ENCODE measurements around the gene CCDC27. TPM values are rescaled to one million over a fixed set of nuclear protein-coding genes. Genes with fewer than 3 reads are reported as not detected.

The CCDC27 gene
- total and polyA plus RNA-seq, 7 donors = not detected

DNA sequence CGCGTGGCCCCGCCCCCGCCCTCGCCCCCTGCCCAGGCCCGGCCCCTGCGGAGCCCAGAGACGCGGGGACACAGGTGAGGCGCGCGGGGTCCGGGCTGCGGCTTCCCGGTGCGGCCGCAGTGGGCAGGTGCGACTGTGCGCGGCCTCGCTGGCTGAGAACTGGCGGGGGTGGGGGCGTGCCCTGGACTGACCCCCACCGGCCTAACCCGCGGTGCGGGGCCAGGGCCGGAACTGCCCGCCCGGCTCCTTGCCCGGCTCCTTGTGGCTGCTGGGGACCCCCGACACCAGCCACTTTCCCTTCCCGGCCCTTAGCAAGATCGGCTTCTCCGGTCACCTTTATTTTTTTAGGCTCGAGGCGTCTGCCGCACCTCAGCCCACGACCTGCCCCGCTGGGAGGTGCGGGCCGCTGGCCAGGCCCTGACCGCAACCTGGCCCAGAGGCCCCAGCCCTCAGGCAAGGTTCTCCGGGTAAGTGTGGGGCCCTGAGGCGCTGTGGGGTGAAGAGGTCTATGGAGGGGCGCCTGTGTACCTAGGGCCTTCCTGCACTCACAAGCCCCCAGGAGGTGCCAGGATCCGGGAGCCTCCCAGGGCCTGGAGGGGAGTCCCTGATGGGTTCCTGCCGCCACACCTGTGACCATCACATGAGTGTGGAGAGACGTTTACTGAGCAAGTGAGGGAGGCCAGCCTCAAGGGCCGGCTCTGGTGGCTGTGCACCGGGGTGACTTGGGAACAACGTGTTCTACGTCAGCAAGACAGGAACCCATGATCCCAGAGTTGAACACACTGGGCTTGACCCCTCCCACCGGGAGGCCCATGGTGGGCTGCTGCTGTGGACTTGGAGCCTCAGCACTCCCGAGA, 20.7 kb downstream of the CCDC27 start, which contains the start of gene SMIM1:
TSS of gene SMIM1 (plus strand) at position 35 of the 857 bp plus-strand sequence. CDS start 2,625 bp downstream, outside the sequence.
- Histone ChIP-seq H3K9me3 (no peaks in the 10 kb centered on the region), H3K36me3 (no peaks in the 10 kb centered on the region), H3K4me1 (peaks cover 0 to 39% (median 32%) of the 10 kb centered on the region in 4 donors), H3K4me3 (peak within 1 kb of the TSS; percentile 47 to 86 (median 68)), H3K27ac (peak within 1 kb of the TSS; percentile 68 to 89 (median 84)), H3K27me3 (no peaks in the 10 kb centered on the region)
- DNase-seq = peak; percentile 74
- TF ChIP-seq POLR2AphosphoS5 (IDR thresholded peaks at IDR 0.05) = peak in 1 of 4 donors; percentile 30
- no peak for TF ChIP-seq POLR2A (IDR thresholded peaks at IDR 0.05)
- 5 to 13% methylated on average over 55 of the region's 55 CpGs for WGBS, 2 donors
- intact Hi-C loops (cut with DNase I) = loop anchor here (2.0 kb wide), 2 partner anchors 24 to 26 kb away; partner anchors contain the start of gene LRRC47

DNA sequence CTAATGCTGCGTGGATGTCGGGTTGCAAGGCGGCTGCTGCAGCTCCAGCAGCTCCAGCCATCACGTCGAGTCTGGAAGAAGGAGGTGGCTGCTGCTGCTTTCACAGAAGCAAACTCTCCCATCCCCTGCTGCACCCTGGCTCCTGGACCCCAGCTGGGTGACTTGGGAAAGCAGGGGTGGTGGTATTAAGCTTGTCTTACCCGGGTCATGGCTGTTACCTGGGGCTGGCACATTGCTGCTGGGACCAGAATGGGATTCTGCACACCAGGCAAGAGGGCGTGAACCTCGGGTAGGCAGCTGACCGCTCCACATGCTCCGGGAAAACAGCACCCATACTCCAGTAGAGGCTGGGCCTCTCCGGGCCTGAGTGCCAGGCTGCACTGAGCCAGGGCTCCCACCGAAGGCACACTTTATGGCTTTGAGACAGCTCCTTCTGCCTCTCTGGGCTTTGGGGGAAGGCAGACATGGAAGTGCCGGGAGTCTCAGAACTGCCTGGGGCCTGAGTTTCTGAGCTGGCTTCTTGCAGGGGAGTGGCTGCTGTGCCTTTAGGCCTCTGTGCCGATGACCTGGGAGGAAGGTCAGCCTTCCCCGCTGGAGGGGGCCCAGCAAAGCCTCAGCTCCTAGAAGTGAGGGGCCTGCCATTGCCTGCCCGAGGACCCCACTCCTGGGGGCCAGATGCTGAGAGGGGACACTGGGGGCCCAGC, 21.5 kb downstream of the CCDC27 start:
- Histone ChIP-seq H3K4me1 (peaks cover 0 to 39% (median 32%) of the 10 kb centered on the region in 4 donors), H3K27ac (peak overlapping the region; percentile 68 to 89 (median 84)), H3K4me3 (peak overlapping the region in 1 of 4 donors; percentile 86), H3K36me3 (peaks cover 0 to 6% (median 0%) of the 10 kb centered on the region in 4 donors), H3K9me3 (no peaks in the 10 kb centered on the region), H3K27me3 (no peaks in the 10 kb centered on the region)
- intact Hi-C loops (cut with DNase I) = loop anchor here (2.0 kb wide), 2 partner anchors 23 to 27 kb away; partner anchors contain the start of gene LRRC47
- WGBS, 2 donors = 74 to 83% methylated on average over 16 of the region's 16 CpGs
- no peak for DNase-seq
- TF ChIP-seq POLR2AphosphoS5 (IDR thresholded peaks at IDR 0.05) (no peak), EP300 (IDR thresholded peaks at IDR 0.05) (no peak), POLR2A (IDR thresholded peaks at IDR 0.05) (no peak)
- TF ChIP-seq, protein P1, sequence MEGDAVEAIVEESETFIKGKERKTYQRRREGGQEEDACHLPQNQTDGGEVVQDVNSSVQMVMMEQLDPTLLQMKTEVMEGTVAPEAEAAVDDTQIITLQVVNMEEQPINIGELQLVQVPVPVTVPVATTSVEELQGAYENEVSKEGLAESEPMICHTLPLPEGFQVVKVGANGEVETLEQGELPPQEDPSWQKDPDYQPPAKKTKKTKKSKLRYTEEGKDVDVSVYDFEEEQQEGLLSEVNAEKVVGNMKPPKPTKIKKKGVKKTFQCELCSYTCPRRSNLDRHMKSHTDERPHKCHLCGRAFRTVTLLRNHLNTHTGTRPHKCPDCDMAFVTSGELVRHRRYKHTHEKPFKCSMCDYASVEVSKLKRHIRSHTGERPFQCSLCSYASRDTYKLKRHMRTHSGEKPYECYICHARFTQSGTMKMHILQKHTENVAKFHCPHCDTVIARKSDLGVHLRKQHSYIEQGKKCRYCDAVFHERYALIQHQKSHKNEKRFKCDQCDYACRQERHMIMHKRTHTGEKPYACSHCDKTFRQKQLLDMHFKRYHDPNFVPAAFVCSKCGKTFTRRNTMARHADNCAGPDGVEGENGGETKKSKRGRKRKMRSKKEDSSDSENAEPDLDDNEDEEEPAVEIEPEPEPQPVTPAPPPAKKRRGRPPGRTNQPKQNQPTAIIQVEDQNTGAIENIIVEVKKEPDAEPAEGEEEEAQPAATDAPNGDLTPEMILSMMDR (IDR thresholded peaks at IDR 0.05) = no peak

DNA sequence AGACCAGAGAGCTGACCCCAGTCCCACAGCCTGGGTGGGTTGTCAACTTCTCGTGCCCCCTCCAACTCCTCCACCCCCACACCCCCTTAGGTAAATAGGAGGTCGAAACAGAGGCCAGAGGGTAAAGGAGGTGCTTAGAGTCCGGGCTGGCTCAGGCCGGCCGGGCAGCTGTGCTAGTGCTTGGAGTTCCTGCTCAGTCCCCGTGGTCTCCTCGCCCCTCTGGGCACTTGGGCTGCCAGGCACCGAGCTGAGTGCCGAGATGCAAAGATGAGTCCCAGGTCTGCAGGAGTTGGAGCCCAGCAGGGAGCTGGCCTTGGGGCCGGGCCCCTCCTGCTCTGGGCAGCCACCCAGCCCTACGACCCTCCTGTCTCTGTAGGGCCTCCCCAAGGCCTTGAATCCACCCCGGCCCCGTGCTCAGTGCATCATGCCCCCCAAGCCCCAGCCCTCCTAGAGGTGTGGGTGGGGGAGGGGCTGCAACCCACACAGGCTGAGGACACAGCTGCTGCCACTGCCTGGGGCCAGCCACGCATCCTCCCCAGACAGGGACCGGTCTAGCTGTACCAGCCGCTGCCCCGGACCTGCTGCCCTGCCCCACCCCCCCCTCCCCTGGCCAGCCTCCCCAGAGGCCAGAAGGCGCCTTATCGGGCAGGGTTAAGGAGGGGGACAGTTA, 22.2 kb downstream of the CCDC27 start:
- H3K9me3 ChIP-seq = no peaks in the 10 kb centered on the region
- no peak for TF ChIP-seq POLR2A (IDR thresholded peaks at IDR 0.05)
- H3K36me3 ChIP-seq = peaks cover 0 to 13% (median 4%) of the 10 kb centered on the region in 4 donors
- intact Hi-C loops (cut with DNase I) = no loop called here
- no peak overlapping the region for H3K4me3 ChIP-seq
- peaks cover 0 to 39% (median 32%) of the 10 kb centered on the region in 4 donors for H3K4me1 ChIP-seq
- no peak for DNase-seq
- H3K27me3 ChIP-seq = no peaks in the 10 kb centered on the region
- peak overlapping the region in 1 of 4 donors; percentile 88 for H3K27ac ChIP-seq
- 79 to 83% methylated on average over 19 of the region's 19 CpGs for WGBS, 2 donors

DNA sequence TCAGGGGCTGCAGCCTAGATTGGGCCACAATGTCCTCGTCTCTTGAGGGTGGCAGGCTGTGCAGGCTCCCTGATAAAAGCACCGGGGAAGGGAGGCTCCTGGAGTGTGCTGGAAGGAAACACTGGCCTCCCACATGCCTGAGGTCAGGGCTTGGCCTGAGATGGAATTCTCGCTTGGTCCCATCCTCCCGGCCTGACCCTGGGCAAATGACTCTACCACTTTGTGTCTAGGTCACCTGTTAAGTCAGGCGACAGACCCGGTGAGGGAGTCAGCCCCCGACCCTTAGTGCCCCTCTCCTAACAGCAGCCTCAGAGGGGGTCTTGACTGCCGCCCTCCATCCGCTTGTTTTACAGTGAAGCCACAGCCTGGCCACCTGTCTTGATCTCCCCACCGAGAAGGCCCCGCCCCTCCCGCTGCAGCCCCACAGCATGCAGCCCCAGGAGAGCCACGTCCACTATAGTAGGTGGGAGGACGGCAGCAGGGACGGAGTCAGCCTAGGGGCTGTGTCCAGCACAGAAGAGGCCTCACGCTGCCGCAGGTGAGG, 22.8 kb downstream of the CCDC27 start:
- Histone ChIP-seq H3K36me3 (peaks cover 4 to 19% (median 10%) of the 10 kb centered on the region in 4 donors), H3K4me3 (no peak overlapping the region), H3K27me3 (no peaks in the 10 kb centered on the region), H3K27ac (no peak overlapping the region), H3K9me3 (no peaks in the 10 kb centered on the region), H3K4me1 (peaks cover 0 to 39% (median 32%) of the 10 kb centered on the region in 4 donors)
- TF ChIP-seq POLR2A (IDR thresholded peaks at IDR 0.05) (no peak), EP300 (IDR thresholded peaks at IDR 0.05) (no peak), POLR2AphosphoS5 (IDR thresholded peaks at IDR 0.05) (no peak)
- TF ChIP-seq, protein P1 (IDR thresholded peaks at IDR 0.05) = no peak
- DNase-seq = no peak
- 64 to 66% methylated on average over 17 of the region's 17 CpGs for WGBS, 2 donors
- intact Hi-C loops (cut with DNase I) = no loop called here

DNA sequence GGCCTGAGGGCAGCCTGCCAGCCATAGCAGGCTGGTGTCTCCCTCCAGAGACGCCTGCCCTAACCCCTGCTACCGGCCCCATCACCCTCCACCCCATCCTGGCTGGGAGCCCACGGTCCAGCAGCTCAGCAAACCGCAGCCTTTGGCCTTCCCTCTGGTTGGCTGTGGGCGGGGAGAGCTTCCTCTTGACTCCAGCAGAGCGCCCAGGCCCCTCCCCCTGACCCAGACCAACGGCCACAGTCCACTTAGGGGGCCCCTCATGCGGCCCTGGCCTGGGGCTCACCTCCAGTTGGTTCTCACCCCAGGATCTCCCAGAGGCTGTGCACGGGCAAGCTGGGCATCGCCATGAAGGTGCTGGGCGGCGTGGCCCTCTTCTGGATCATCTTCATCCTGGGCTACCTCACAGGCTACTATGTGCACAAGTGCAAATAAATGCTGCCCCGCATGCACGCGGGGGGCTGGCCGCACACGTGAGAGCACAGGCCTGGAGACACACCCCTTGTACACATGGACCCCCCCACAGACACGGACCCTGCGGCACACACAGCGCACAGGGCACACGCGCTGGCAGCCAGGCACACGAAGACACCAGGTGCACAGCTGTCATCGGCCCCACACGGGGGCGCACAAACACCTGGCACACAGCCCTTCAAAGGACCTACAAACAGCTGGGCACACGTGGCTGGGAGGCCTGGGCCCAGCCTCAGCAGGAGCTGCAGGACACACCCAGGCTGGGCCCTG, 23.4 kb downstream of the CCDC27 start:
- no peaks in the 10 kb centered on the region for H3K9me3 ChIP-seq
- peaks cover 4 to 26% (median 16%) of the 10 kb centered on the region in 4 donors for H3K36me3 ChIP-seq
- H3K27me3 ChIP-seq = no peaks in the 10 kb centered on the region
- H3K4me1 ChIP-seq = peaks cover 0 to 39% (median 32%) of the 10 kb centered on the region in 4 donors
- TF ChIP-seq POLR2AphosphoS5 (IDR thresholded peaks at IDR 0.05) = no peak
- TF ChIP-seq POLR2A (IDR thresholded peaks at IDR 0.05) = no peak
- TF ChIP-seq, protein P1 (IDR thresholded peaks at IDR 0.05) = no peak
- no peak for TF ChIP-seq EP300 (IDR thresholded peaks at IDR 0.05)
- intact Hi-C loops (cut with DNase I) = no loop called here
- H3K4me3 ChIP-seq = no peak overlapping the region
- no peak overlapping the region for H3K27ac ChIP-seq
- DNase-seq = no peak
- WGBS, 2 donors = 7 to 27% methylated on average over 27 of the region's 27 CpGs

All from sigmoid colon (tissue), 7 donors.